Neuron (in vitro differentiated cells): ENCODE results near the gene PTCH1.
A peak's percentile ranks its signal among the peaks of the same experiment; 100 is the strongest.

Source experiments
- H2AFZ ChIP-seq: one replicate; pipeline ENCODE4 v1.6.1; 2013; ENCODE audit warnings: low read depth, mild to moderate bottlenecking, inconsistent platforms, low read length, moderate library complexity
- H3K27me3 ChIP-seq: one replicate; pipeline ENCODE4 v1.6.1; 2013; ENCODE audit warnings: low read length; ENCODE audit not compliant: insufficient read depth
- H3K36me3 ChIP-seq: one replicate; pipeline ENCODE4 v1.6.1; 2013; ENCODE audit warnings: low read length; ENCODE audit not compliant: insufficient read depth
- H3K4me1 ChIP-seq: one replicate; pipeline ENCODE4 v1.6.1; 2013; ENCODE audit warnings: low read length; ENCODE audit not compliant: insufficient read depth
- H3K4me3 ChIP-seq: 2 replicates; pipeline ENCODE4 v1.5.1; 2013; ENCODE audit warnings: mild to moderate bottlenecking, low read length, moderate library complexity
- H3K9me3 ChIP-seq: one replicate; pipeline ENCODE4 v1.6.1; 2013; ENCODE audit warnings: low read length

The PTCH1 gene

GRCh38 chr9:95433096-95433819, 83.5 kb downstream of the PTCH1 start:
- Histone ChIP-seq H2AFZ (no peak overlapping the region), H3K36me3 (no peaks in the 10 kb centered on the region), H3K4me3 (no peak overlapping the region), H3K27me3 (no peaks in the 10 kb centered on the region), H3K4me1 (no peaks in the 10 kb centered on the region), H3K9me3 (peaks cover 12% of the 10 kb centered on the region)

DNA sequence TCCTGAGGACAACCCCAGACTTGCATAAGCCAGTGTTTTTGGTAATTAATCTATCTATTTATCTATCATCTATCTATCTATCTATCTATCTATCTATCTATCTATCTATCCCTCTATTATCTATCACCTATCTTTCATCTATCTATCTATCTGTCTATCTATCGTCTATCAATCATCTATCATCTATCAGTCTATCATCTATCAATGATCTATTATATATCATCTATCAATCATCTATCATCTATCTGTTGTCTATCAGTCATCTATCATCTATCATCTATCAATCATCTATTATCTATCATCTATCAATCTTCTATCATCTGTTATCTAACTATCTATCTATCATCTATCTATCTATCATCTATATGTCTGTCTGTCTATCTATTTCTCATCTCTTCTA, 85.5 kb downstream of the PTCH1 start:
- no peaks in the 10 kb centered on the region for H3K36me3 ChIP-seq
- no peak overlapping the region for H2AFZ ChIP-seq
- no peaks in the 10 kb centered on the region for H3K4me1 ChIP-seq
- no peaks in the 10 kb centered on the region for H3K27me3 ChIP-seq
- peaks cover 12% of the 10 kb centered on the region for H3K9me3 ChIP-seq
- H3K4me3 ChIP-seq, result no peak overlapping the region

GRCh38 chr9:95429948-95430620, 86.7 kb downstream of the PTCH1 start:
- no peak overlapping the region for H3K4me3 ChIP-seq
- no peaks in the 10 kb centered on the region for H3K27me3 ChIP-seq
- no peaks in the 10 kb centered on the region for H3K4me1 ChIP-seq
- no peak overlapping the region for H2AFZ ChIP-seq
- no peaks in the 10 kb centered on the region for H3K36me3 ChIP-seq
- H3K9me3 ChIP-seq, result peaks cover 12% of the 10 kb centered on the region

- peaks cover 7% of the 10 kb centered on the region for H3K9me3 ChIP-seq
- no peak overlapping the region for H3K4me3 ChIP-seq
- H3K36me3 ChIP-seq, result no peaks in the 10 kb centered on the region
- H2AFZ ChIP-seq, result no peak overlapping the region
- H3K27me3 ChIP-seq, result no peaks in the 10 kb centered on the region
- no peaks in the 10 kb centered on the region for H3K4me1 ChIP-seq
These were observed 87.7 kb downstream of the PTCH1 start for GRCh38 chr9:95429096-95429495.

- peaks cover 11% of the 10 kb centered on the region for H3K9me3 ChIP-seq
- H3K4me3 ChIP-seq, result no peak overlapping the region
- H3K4me1 ChIP-seq, result no peaks in the 10 kb centered on the region
- H3K36me3 ChIP-seq, result no peaks in the 10 kb centered on the region
- H2AFZ ChIP-seq, result peak overlapping the region; percentile 16
- H3K27me3 ChIP-seq, result no peaks in the 10 kb centered on the region
These were observed 90.7 kb downstream of the PTCH1 start for GRCh38 chr9:95425910-95426551.

GRCh38 chr9:95422650-95423049, 94.1 kb downstream of the PTCH1 start:
- Histone ChIP-seq H3K27me3 (no peaks in the 10 kb centered on the region), H3K4me1 (no peaks in the 10 kb centered on the region), H3K9me3 (peaks cover 4% of the 10 kb centered on the region), H3K4me3 (no peak overlapping the region), H2AFZ (no peak overlapping the region), H3K36me3 (no peaks in the 10 kb centered on the region)

DNA sequence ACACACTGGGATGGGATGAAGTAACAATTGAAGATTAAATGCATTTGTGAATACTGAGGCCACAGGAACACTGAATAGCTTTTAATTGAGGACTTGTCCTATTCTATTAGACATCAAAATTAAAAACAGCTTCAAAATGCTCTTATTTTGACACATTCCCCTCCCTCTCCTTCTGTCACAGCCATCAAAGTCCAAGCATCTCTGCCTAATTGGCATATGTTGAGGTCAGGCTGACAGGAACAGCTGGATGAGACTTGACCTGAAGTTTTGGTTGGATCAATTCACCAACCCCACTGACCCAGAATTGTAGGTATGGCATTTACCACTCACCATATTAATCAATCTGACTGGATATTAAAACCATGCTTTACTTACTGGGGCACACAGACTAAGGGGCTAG, 96.3 kb downstream of the PTCH1 start:
- Histone ChIP-seq H3K4me3 (no peak overlapping the region), H3K9me3 (peaks cover 4% of the 10 kb centered on the region), H3K36me3 (no peaks in the 10 kb centered on the region), H2AFZ (no peak overlapping the region), H3K4me1 (no peaks in the 10 kb centered on the region), H3K27me3 (no peaks in the 10 kb centered on the region)

DNA sequence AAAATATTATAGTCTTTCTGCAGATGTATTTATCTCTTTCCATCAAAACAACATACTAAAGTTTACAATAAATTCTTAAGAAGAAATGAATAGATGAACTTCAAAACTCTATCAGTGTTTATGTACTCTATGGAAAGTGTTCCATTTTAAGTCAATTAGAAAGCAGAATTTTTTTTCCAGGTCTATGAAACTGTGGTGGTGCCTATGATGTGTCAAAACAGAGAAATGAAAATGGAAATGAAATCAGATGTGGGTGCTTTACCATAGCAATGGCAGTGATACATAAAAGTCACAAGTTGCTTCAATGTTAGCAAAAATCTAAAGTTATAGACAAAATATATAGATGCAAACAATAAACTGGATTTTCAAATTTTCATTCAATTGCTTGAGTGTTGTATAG, 97.3 kb downstream of the PTCH1 start:
- H3K9me3 ChIP-seq, result peaks cover 4% of the 10 kb centered on the region
- no peaks in the 10 kb centered on the region for H3K4me1 ChIP-seq
- H3K4me3 ChIP-seq, result no peak overlapping the region
- no peaks in the 10 kb centered on the region for H3K27me3 ChIP-seq
- H2AFZ ChIP-seq, result no peak overlapping the region
- no peaks in the 10 kb centered on the region for H3K36me3 ChIP-seq

DNA sequence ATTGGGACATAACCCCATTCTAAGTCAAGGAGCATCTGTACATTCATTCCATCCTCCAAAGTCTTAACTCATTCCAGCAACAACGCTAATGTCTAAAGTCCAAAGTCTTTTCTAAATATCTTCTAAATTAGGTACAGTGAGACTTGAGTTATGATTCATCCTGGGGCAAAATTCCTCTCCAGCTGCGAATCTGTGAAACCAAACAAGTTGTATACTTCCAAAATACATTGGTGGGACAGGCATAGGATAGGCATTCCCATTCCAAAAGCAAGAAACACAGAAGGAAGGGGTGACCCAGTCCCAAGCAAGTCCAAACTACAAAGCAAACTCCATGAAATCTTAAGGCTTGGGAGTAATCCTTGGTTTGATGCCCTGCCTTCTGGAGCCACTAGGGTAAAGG, 101.6 kb downstream of the PTCH1 start:
- H2AFZ ChIP-seq, result no peak overlapping the region
- no peaks in the 10 kb centered on the region for H3K27me3 ChIP-seq
- no peak overlapping the region for H3K4me3 ChIP-seq
- H3K4me1 ChIP-seq, result peaks cover 26% of the 10 kb centered on the region
- H3K9me3 ChIP-seq, result no peaks in the 10 kb centered on the region
- no peaks in the 10 kb centered on the region for H3K36me3 ChIP-seq

GRCh38 chr9:95413793-95414192, 103.0 kb downstream of the PTCH1 start:
- Histone ChIP-seq H3K4me1 (peaks cover 31% of the 10 kb centered on the region), H2AFZ (no peak overlapping the region), H3K36me3 (no peaks in the 10 kb centered on the region), H3K27me3 (no peaks in the 10 kb centered on the region), H3K4me3 (no peak overlapping the region), H3K9me3 (no peaks in the 10 kb centered on the region)

DNA sequence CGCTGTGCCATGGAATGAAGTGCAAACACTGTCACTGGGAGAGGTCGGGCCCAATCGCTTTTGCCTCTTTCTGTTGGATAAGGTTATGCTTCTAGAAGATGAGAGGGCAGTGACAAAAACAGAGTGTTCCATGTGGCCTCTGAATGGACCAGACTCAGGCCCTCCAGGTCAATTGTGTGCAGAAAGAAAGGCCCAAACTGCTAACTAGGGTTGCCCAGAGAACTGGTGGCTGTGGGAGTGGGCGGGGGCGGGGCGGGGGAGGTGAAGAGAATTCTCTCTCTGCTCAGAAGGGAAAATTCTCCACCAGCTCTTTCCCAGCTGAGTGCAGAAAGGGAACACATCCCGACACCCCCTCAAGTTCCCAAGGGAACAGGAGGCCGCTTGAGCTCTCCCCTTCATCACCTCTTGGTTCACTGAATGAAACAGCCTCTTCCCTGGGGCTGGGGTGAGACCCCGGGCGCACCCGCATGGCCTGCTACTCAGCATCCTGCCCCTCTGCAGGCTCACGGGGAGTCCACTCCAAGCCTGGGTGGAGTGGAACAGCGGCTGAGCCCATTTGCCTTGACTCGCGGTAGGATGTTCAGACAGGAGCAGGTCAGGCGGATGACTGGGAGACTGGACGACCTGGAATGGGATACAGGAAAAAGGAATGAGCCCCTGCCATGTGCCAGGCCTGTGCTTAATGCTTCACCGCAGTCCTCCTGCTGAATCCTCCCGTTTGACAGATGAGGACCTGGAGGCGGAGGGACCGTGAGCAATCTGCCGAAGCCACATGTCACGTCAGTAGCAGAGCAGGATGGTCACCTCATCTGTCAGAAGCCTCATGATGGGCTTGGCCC, 105.5 kb downstream of the PTCH1 start:
- Histone ChIP-seq H3K36me3 (no peaks in the 10 kb centered on the region), H3K4me3 (peak overlapping the region; percentile 29), H2AFZ (peak overlapping the region; percentile 31), H3K9me3 (no peaks in the 10 kb centered on the region), H3K27me3 (no peaks in the 10 kb centered on the region), H3K4me1 (peaks cover 43% of the 10 kb centered on the region)

DNA sequence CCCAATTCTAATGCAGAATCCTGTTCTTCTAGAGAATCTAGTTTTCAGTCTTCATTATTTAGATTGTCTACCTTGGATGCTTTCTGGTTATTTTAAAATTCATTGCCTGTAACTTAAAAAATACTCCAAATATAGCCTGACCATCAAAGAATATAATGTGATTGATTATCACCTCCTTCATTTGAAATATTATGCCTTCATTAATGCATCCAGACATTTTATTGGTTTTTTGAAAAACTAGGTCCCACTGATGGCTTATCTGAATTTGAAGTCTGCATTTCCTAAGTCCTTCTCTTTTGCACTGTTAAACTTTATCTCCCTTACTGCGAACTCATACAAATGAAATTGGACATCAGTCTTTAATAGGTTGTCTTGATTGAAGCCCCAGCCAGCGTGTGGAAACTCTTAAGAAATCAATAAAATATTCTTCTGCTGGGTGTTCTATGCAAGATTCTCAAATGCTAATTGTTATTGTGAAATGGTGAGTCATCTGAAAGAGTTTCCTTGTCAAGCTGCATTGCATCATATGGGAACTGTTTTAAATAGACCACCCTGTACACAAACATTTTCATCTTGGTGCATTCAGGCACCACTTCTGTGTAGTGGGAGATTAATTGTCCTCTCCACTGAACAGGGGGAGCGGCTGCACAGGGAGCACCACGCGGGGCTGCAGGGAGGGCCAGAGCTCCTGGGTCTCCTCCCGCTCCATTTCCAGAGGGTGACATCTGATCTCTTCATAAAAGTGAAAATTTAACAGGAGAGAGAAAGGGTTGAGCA, 106.9 kb downstream of the PTCH1 start:
- H3K36me3 ChIP-seq, result no peaks in the 10 kb centered on the region
- H3K4me1 ChIP-seq, result peaks cover 45% of the 10 kb centered on the region
- peaks cover 2% of the 10 kb centered on the region for H3K9me3 ChIP-seq
- H3K4me3 ChIP-seq, result peak overlapping the region; percentile 29
- H2AFZ ChIP-seq, result peak overlapping the region; percentile 31
- no peaks in the 10 kb centered on the region for H3K27me3 ChIP-seq
